ENCODE results near the gene REV3L. TPM values are rescaled to one million over a fixed set of nuclear protein-coding genes. Genes with fewer than 3 reads are reported as not detected.

REV3L gene
- total RNA-seq, 1 experiment from 2014 or later, result 12.8 TPM

GRCh38 chr6:111337829-111338236, 145.2 kb downstream of the REV3L start:
- H3K9me3 ChIP-seq (ENCODE audit: control insufficient read depth in 1 of 2, insufficient read depth in 1 of 2, low read depth in 1 of 2, low read length in 2 of 2), result no peaks in the 10 kb centered on the region
- CTCF ChIA-PET, result no interaction called here

More at GRCh38 chr6:111337829-111338236, 145.2 kb downstream of the REV3L start:
- RAD21 ChIA-PET (ENCODE audit: low non-redundant PET in 1 of 2, low total read pairs in 2 of 2, uncharacterized antibody in 2 of 2, unreplicated experiment in 2 of 2), result no interaction called here
- intact Hi-C loops (cut with micrococcal nuclease), result no loop called here
- POLR2A ChIA-PET, result no interaction called here
- no peaks in the 10 kb centered on the region for H3K36me3 ChIP-seq (ENCODE audit: control insufficient read depth in 1 of 2, insufficient read depth in 2 of 2, low read length in 2 of 2)
- H3K9ac ChIP-seq (ENCODE audit: low read length), result no peak overlapping the region
- H3K4me3 ChIP-seq (replicated peaks in 1 of 2; ENCODE audit: low read depth in 1 of 2, low read length in 2 of 2), result no peak overlapping the region
- DNase-seq (ENCODE audit: low read depth, low spot score), result no peak
- no peak overlapping the region for H3K4me2 ChIP-seq (ENCODE audit: low read length)
- H3K4me1 ChIP-seq (ENCODE audit: control insufficient read depth in 1 of 2, insufficient read depth in 2 of 2, low read length in 2 of 2), result no peaks in the 10 kb centered on the region
- no TSS peak for BruUV-seq (replicated peaks)
- no peak overlapping the region for H2AFZ ChIP-seq (ENCODE audit: low read depth, low read length, poor library complexity, severe bottlenecking)
- no peaks in the 10 kb centered on the region for H3K79me2 ChIP-seq (ENCODE audit: insufficient read depth, low read length)
- TF ChIP-seq EZH2phosphoT487 (IDR thresholded peaks at IDR 0.05; ENCODE audit: borderline replicate concordance) (no peak), ELF1 (IDR thresholded peaks at IDR 0.05; ENCODE audit: borderline replicate concordance, low read depth) (no peak), REST (IDR thresholded peaks at IDR 0.05; ENCODE audit: low read depth) (no peak), CEBPB (IDR thresholded peaks at IDR 0.05; ENCODE audit: low read depth) (no peak), CTCF (IDR thresholded peaks at IDR 0.05 in 2 of 3, conservative IDR thresholded peaks at IDR 0.05 in 1 of 3; ENCODE audit: borderline replicate concordance in 1 of 3, insufficient read depth in 1 of 3, low read depth in 2 of 3, low read length in 2 of 3) (no peak), CBX3 (IDR thresholded peaks at IDR 0.05; ENCODE audit: low read depth) (no peak), JUND (IDR thresholded peaks at IDR 0.05) (no peak)
- no peak overlapping the region for H3K27ac ChIP-seq (ENCODE audit: low read depth, low read length)
- H3K9me2 ChIP-seq (ENCODE audit: insufficient read depth), result no peaks in the 10 kb centered on the region
- no peaks in the 10 kb centered on the region for H4K20me1 ChIP-seq (ENCODE audit: insufficient read depth)
- no peak for ATAC-seq
- H3K27me3 ChIP-seq (ENCODE audit: insufficient read depth, low read length), result no peaks in the 10 kb centered on the region
